OCI-LY1 (cell line): ENCODE data around the gene PTPRT.

Experiments used
- H2AFZ ChIP-seq: fragments of 200-600 bp; sonication (generic), shearing (Covaris generic); 2 replicates; pipeline ENCODE4 v1.6.0; 2014; ENCODE audit warnings: antibody characterized with exemption, mild to moderate bottlenecking, low read length
- H3F3A ChIP-seq: fragments of 200-600 bp; sonication (generic), shearing (Covaris generic); 2 replicates; pipeline ENCODE4 v1.6.0; 2014; ENCODE audit warnings: mild to moderate bottlenecking, antibody characterized with exemption, low read length, moderate library complexity; ENCODE audit not compliant: insufficient read depth
- H3K27ac ChIP-seq: fragments of 200-600 bp; sonication (generic); 2 replicates; pipeline ENCODE4 v1.5.1; 2014; ENCODE audit warnings: low read length, mixed run types, mild to moderate bottlenecking, low read depth; ENCODE audit not compliant: poor library complexity, severe bottlenecking
- H3K27me3 ChIP-seq: fragments of 200-600 bp; sonication (generic); 2 replicates; pipeline ENCODE4 v1.6.0; 2014; ENCODE audit warnings: antibody characterized with exemption, mild to moderate bottlenecking, low read length, moderate library complexity; ENCODE audit not compliant: insufficient read depth
- H3K36me3 ChIP-seq: fragments of 200-600 bp; sonication (generic); 2 replicates; pipeline ENCODE4 v1.6.1; 2014; ENCODE audit warnings: mild to moderate bottlenecking, antibody characterized with exemption, low read length, moderate library complexity, mixed read lengths; ENCODE audit not compliant: insufficient read depth
- H3K4me1 ChIP-seq: fragments of 200-600 bp; sonication (generic); 2 replicates; pipeline ENCODE4 v1.5.1; 2014; ENCODE audit warnings: mild to moderate bottlenecking, low read length, moderate library complexity; ENCODE audit not compliant: insufficient read depth, severe bottlenecking
- H3K4me2 ChIP-seq: fragments of 200-600 bp; sonication (generic), shearing (Covaris generic); 2 replicates; pipeline ENCODE4 v1.6.1; 2014; ENCODE audit warnings: low read length
- H3K4me3 ChIP-seq: fragments of 200-600 bp; sonication (generic); 2 replicates; pipeline ENCODE4 v1.5.1; 2014; ENCODE audit warnings: low read length, low read depth, mild to moderate bottlenecking, mixed read lengths; ENCODE audit not compliant: poor library complexity, severe bottlenecking
- H3K79me2 ChIP-seq: fragments of 200-600 bp; shearing (Covaris generic); 2 replicates; pipeline ENCODE4 v1.6.1; 2016; ENCODE audit warnings: mixed run types, low read length, mixed read lengths; ENCODE audit not compliant: insufficient read depth
- H3K9ac ChIP-seq: fragments of 200-600 bp; sonication (generic), shearing (Covaris generic); 2 replicates; pipeline ENCODE4 v1.6.1; 2014; ENCODE audit warnings: mild to moderate bottlenecking, low read length, mixed read lengths
- H3K9me2 ChIP-seq: fragments of 200-600 bp; sonication (generic), shearing (Covaris generic); 2 replicates; pipeline ENCODE4 v1.6.1; 2014; ENCODE audit warnings: low read depth, mild to moderate bottlenecking, low read length, mixed read lengths
- H3K9me3 ChIP-seq: fragments of 200-600 bp; shearing (Covaris generic); 2 replicates; pipeline ENCODE4 v1.6.1; 2014; ENCODE audit warnings: low read length, mixed read lengths
- H4K20me1 ChIP-seq: fragments of 200-600 bp; sonication (generic), shearing (Covaris generic); 2 replicates; pipeline ENCODE4 v1.6.0; 2016; ENCODE audit warnings: mild to moderate bottlenecking, low read length; ENCODE audit not compliant: insufficient read depth
- CTCF ChIP-seq: fragments of 200-600 bp; sonication (generic), shearing (Covaris generic); IDR thresholded peaks from 2 replicates; pipeline ENCODE4 v1.5.1; 2017; ENCODE audit warnings: mild to moderate bottlenecking, antibody characterized with exemption, low read length, moderate library complexity, mixed read lengths
- EZH2 ChIP-seq: fragments of 200-600 bp; sonication (generic), shearing (Covaris generic); IDR thresholded peaks from 2 replicates; pipeline ENCODE4 v1.8.0; 2017; ENCODE audit warnings: borderline replicate concordance, mixed run types, mild to moderate bottlenecking, antibody characterized with exemption, low read length, moderate library complexity, mixed read lengths

The PTPRT gene

GRCh38 chr20:42628683-42629082, 561.0 kb downstream of the PTPRT start:
- Histone ChIP-seq H3K9me2 (no peaks in the 10 kb centered on the region), H3K27ac (no peak overlapping the region), H3F3A (no peaks in the 10 kb centered on the region), H3K9me3 (no peaks in the 10 kb centered on the region), H3K27me3 (no peaks in the 10 kb centered on the region), H3K4me3 (no peak overlapping the region), H3K9ac (no peak overlapping the region), H3K4me1 (no peaks in the 10 kb centered on the region), H2AFZ (no peak overlapping the region), H3K79me2 (no peaks in the 10 kb centered on the region), H4K20me1 (no peaks in the 10 kb centered on the region), H3K4me2 (no peak overlapping the region), H3K36me3 (no peaks in the 10 kb centered on the region)
- no peak for TF ChIP-seq CTCF
- TF ChIP-seq EZH2, result no peak

GRCh38 chr20:42613076-42613475, 576.6 kb downstream of the PTPRT start:
- H3K4me2 ChIP-seq, result no peak overlapping the region
- TF ChIP-seq CTCF (no peak), EZH2 (no peak)
- H3K9me2 ChIP-seq, result no peaks in the 10 kb centered on the region
- no peak overlapping the region for H3K4me3 ChIP-seq
- H3K9me3 ChIP-seq, result no peaks in the 10 kb centered on the region
- H3K27ac ChIP-seq, result peak overlapping the region; percentile 1
- no peaks in the 10 kb centered on the region for H3F3A ChIP-seq
- no peaks in the 10 kb centered on the region for H3K36me3 ChIP-seq
- no peak overlapping the region for H2AFZ ChIP-seq
- H3K9ac ChIP-seq, result no peak overlapping the region
- H3K79me2 ChIP-seq, result no peaks in the 10 kb centered on the region
- H3K27me3 ChIP-seq, result no peaks in the 10 kb centered on the region; the same call in 1 of the 2 replicates
- no peaks in the 10 kb centered on the region for H4K20me1 ChIP-seq
- peaks cover 20% of the 10 kb centered on the region for H3K4me1 ChIP-seq

- Histone ChIP-seq H3K9me3 (no peaks in the 10 kb centered on the region), H3K27me3 (no peaks in the 10 kb centered on the region; the same call in 1 of the 2 replicates), H3K9ac (no peak overlapping the region), H3F3A (no peaks in the 10 kb centered on the region), H3K36me3 (no peaks in the 10 kb centered on the region), H2AFZ (no peak overlapping the region), H3K4me2 (no peak overlapping the region), H3K9me2 (no peaks in the 10 kb centered on the region), H4K20me1 (no peaks in the 10 kb centered on the region), H3K79me2 (no peaks in the 10 kb centered on the region), H3K27ac (no peak overlapping the region), H3K4me1 (peaks cover 20% of the 10 kb centered on the region), H3K4me3 (no peak overlapping the region)
- no peak for TF ChIP-seq EZH2
- no peak for TF ChIP-seq CTCF
Measured at GRCh38 chr20:42611889-42612837, 577.5 kb downstream of the PTPRT start.
